PC-3 (cell line): ENCODE measurements around the gene MID1. TPM values are rescaled to one million over a fixed set of nuclear protein-coding genes. Genes with fewer than 3 reads are reported as not detected.

Source experiments
- ATAC-seq: fragments of 200-7000 bp; cut with Tn5 transposase; 2 replicates; pipeline ENCODE4 v1.9.1; 2020; ENCODE audit warnings: mild to moderate bottlenecking, moderate library complexity
- BruUV-seq: library from RNA; stranded (reverse); fragments of 400-500 nt; replicated peaks from 2 replicates; lab custom pipeline; 2021; lab: Mats Ljungman, UMichigan
- CTCF ChIA-PET: fragments of 300-600 bp; sonication (Branson Sonifier 250); formaldehyde crosslinking; loops from one replicate; lab custom pipeline; 2022; ENCODE audit warnings: antibody characterized with exemption; lab: Charles Lee
- POLR2A ChIA-PET: fragments of 300-600 bp; sonication (Branson Sonifier 250); formaldehyde crosslinking; loops from one replicate; lab custom pipeline; 2022; ENCODE audit warnings: antibody characterized with exemption; ENCODE audit not compliant: unreplicated experiment; lab: Charles Lee
- DNase-seq: peaks from one replicate; pipeline ENCODE4 v3.0.0-alpha.2; 2015
- H2AFZ ChIP-seq: fragments of 300-600 bp; sonication (generic); 2 replicates; pipeline ENCODE4 v1.6.0; 2016; ENCODE audit warnings: antibody characterized with exemption, low read length
- H3F3A ChIP-seq: fragments of 300-600 bp; sonication (generic); one replicate; pipeline ENCODE4 v1.6.0; 2017; ENCODE audit warnings: antibody characterized with exemption, low read length, control low read depth, mild to moderate bottlenecking; ENCODE audit not compliant: unreplicated experiment
- H3K27ac ChIP-seq: fragments of 300-600 bp; sonication (generic); 2 replicates; pipeline ENCODE4 v1.5.1; 2016; ENCODE audit warnings: mild to moderate bottlenecking, low read length
- H3K27me3 ChIP-seq: fragments of 300-600 bp; sonication (generic); 2 replicates; pipeline ENCODE4 v1.6.1; 2016; ENCODE audit warnings: low read length, mixed read lengths
- H3K36me3 ChIP-seq: fragments of 300-600 bp; sonication (generic); 2 replicates; pipeline ENCODE4 v1.6.1; 2016; ENCODE audit warnings: low read depth, mixed run types, low read length, mixed read lengths
- H3K4me1 ChIP-seq: fragments of 300-600 bp; sonication (generic); 2 replicates; pipeline ENCODE4 v1.5.1; 2016; ENCODE audit warnings: low read length; ENCODE audit not compliant: insufficient read depth
- H3K4me2 ChIP-seq: fragments of 300-600 bp; sonication (generic); 2 replicates; pipeline ENCODE4 v1.6.0; 2016; ENCODE audit warnings: low read length
- H3K4me3 ChIP-seq: fragments of 300-600 bp; sonication (generic); 2 replicates; pipeline ENCODE4 v1.5.1; 2016; ENCODE audit warnings: mild to moderate bottlenecking, low read length, mixed read lengths
- H3K79me2 ChIP-seq: fragments of 300-600 bp; sonication (generic); 2 replicates; pipeline ENCODE4 v1.6.1; 2017; ENCODE audit warnings: low read length, mixed read lengths
- H3K9ac ChIP-seq: fragments of 300-600 bp; sonication (generic); 2 replicates; pipeline ENCODE4 v1.6.0; 2016; ENCODE audit warnings: mild to moderate bottlenecking, low read length
- H3K9me2 ChIP-seq: fragments of 300-600 bp; sonication (generic); replicated peaks from 2 replicates; pipeline ENCODE4 v1.6.1; 2016; ENCODE audit warnings: mixed run types, low read length, mixed read lengths
- H3K9me3 ChIP-seq: fragments of 300-600 bp; sonication (generic); 2 replicates; pipeline ENCODE4 v1.6.1; 2016; ENCODE audit warnings: low read length, mixed read lengths
- H4K20me1 ChIP-seq: fragments of 300-600 bp; sonication (generic); 2 replicates; pipeline ENCODE4 v1.6.1; 2016; ENCODE audit warnings: low read length, mixed read lengths
- CTCF ChIP-seq: fragments of 300-600 bp; sonication (generic); conservative IDR thresholded peaks from 2 replicates; pipeline ENCODE4 v1.5.1; 2017; ENCODE audit warnings: antibody characterized with exemption, low read depth, mild to moderate bottlenecking, low read length
- EZH2 ChIP-seq: fragments of 300-600 bp; sonication (generic); IDR thresholded peaks from one replicate; pipeline ENCODE4 v1.6.1; 2017; ENCODE audit warnings: antibody characterized with exemption, mild to moderate bottlenecking, low read length; ENCODE audit not compliant: unreplicated experiment
- EZH2phosphoT487 ChIP-seq: fragments of 300-600 bp; sonication (generic); IDR thresholded peaks from 2 replicates; pipeline ENCODE4 v1.6.1; 2018; ENCODE audit warnings: mild to moderate bottlenecking, antibody characterized with exemption, low read length, borderline replicate concordance
- intact Hi-C: fragments of 100-400 bp; cut with micrococcal nuclease; formaldehyde crosslinking; loops from 2 replicates; pipeline ENCODE4 v1.9.0; 2023
- total RNA-seq: library from RNA; depleted of rRNA; stranded (reverse); fragments of >200 nt; gene quantifications from 2 replicates; pipeline ENCODE4 v1.2.3, GENCODE V29; 2014

MID1 gene
- total RNA-seq, 1 experiment from 2014 or later: 21.9 TPM

- H3K4me1 ChIP-seq: peaks cover 14% of the 10 kb centered on the region
- no peaks in the 10 kb centered on the region for H4K20me1 ChIP-seq
- no peak for DNase-seq
- H3K27ac ChIP-seq: no peak overlapping the region
- H3K9me2 ChIP-seq: no peaks in the 10 kb centered on the region
- no peak overlapping the region for H3K4me3 ChIP-seq
- H3K4me2 ChIP-seq: no peak overlapping the region
- H3F3A ChIP-seq: no peaks in the 10 kb centered on the region
- ChIA-PET CTCF (no interaction called here), POLR2A (no interaction called here)
- no peaks in the 10 kb centered on the region for H3K79me2 ChIP-seq
- no peak for ATAC-seq
- H3K36me3 ChIP-seq: no peaks in the 10 kb centered on the region
- H2AFZ ChIP-seq: no peak overlapping the region
- H3K27me3 ChIP-seq: no peaks in the 10 kb centered on the region
- intact Hi-C loops: no loop called here
- no peak for TF ChIP-seq EZH2
- TF ChIP-seq EZH2phosphoT487: no peak
- no peak for TF ChIP-seq CTCF
- BruUV-seq: no TSS peak
- no peak overlapping the region for H3K9ac ChIP-seq
- no peaks in the 10 kb centered on the region for H3K9me3 ChIP-seq
These were observed 112.5 kb downstream of the MID1 start for GRCh38 chrX:10507876-10508275.

GRCh38 chrX:10507181-10507580 is 113.2 kb downstream of the MID1 start:
- Histone ChIP-seq H3K9ac (no peak overlapping the region), H3K27ac (no peak overlapping the region), H3K36me3 (no peaks in the 10 kb centered on the region), H3K4me3 (no peak overlapping the region), H3K4me1 (peaks cover 7% of the 10 kb centered on the region), H3K27me3 (no peaks in the 10 kb centered on the region), H3K79me2 (no peaks in the 10 kb centered on the region), H2AFZ (no peak overlapping the region), H3K9me2 (no peaks in the 10 kb centered on the region), H3K4me2 (no peak overlapping the region), H3K9me3 (no peaks in the 10 kb centered on the region), H3F3A (no peaks in the 10 kb centered on the region), H4K20me1 (no peaks in the 10 kb centered on the region)
- TF ChIP-seq CTCF (no peak), EZH2 (no peak), EZH2phosphoT487 (no peak)
- POLR2A ChIA-PET: no interaction called here
- no TSS peak for BruUV-seq
- intact Hi-C loops: no loop called here
- DNase-seq (peak; percentile 36), ATAC-seq (no peak; the same call in 1 of the 2 replicates)
- CTCF ChIA-PET: no interaction called here

GRCh38 chrX:10506781-10507180 is 113.6 kb downstream of the MID1 start:
- no peak for DNase-seq
- TF ChIP-seq EZH2phosphoT487 (no peak), CTCF (no peak), EZH2 (no peak)
- ATAC-seq: no peak
- Histone ChIP-seq H3K4me2 (no peak overlapping the region), H3K4me1 (peaks cover 3% of the 10 kb centered on the region), H3K27me3 (no peaks in the 10 kb centered on the region), H3K27ac (no peak overlapping the region), H3F3A (no peaks in the 10 kb centered on the region), H3K36me3 (no peaks in the 10 kb centered on the region), H2AFZ (no peak overlapping the region), H4K20me1 (no peaks in the 10 kb centered on the region), H3K9ac (no peak overlapping the region), H3K9me2 (no peaks in the 10 kb centered on the region), H3K9me3 (no peaks in the 10 kb centered on the region), H3K79me2 (no peaks in the 10 kb centered on the region), H3K4me3 (no peak overlapping the region)
- intact Hi-C loops: no loop called here
- ChIA-PET CTCF (no interaction called here), POLR2A (no interaction called here)
- no TSS peak for BruUV-seq
